Measurements from ENCODE around the gene MYO5A.

The MYO5A gene

DNA sequence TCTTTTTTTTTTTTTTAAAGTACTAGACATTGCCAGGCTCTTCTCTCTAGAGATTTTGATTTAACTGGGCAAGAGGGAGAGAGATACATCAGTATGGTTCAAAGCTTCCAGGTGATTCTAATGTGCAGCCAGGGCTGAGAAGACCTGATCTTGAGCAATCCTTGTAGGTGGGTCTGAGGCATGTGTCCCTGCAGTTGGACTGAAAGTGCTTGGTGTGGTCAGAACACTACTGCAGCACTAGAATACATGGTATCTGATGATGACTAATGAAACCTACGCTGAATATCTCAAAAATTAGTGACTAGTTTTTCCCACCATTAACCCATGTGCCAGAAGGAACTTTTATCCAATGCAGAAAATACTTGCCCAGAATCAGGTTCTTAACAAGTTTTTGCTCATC lies 198.7 kb downstream of the MYO5A start:
- peaks cover 3% of the 10 kb centered on the region for H3K79me1 ChIP-seq (replicated peaks; ENCODE audit: low read length, poor library complexity, severe bottlenecking)
- peaks cover 3 to 60% of the 10 kb centered on the region in 2 experiments for H3K36me3 ChIP-seq (ENCODE audit: control insufficient read depth in 1 of 2, insufficient read depth in 2 of 2, low read depth in 1 of 2, low read length in 2 of 2)
- H2BK15ac ChIP-seq (ENCODE audit: low read depth, poor library complexity, severe bottlenecking), result no peak overlapping the region
- no peak overlapping the region for H3K4ac ChIP-seq (ENCODE audit: low read depth in 1 of 2, low read length in 2 of 2)
- no peak overlapping the region for H2AK5ac ChIP-seq (ENCODE audit: low read length, severe bottlenecking)
- H3K27ac ChIP-seq (ENCODE audit: low read length, poor library complexity, severe bottlenecking), result no peak overlapping the region
- no peak overlapping the region for H3K4me3 ChIP-seq (ENCODE audit: insufficient read depth in 1 of 2, low read depth in 1 of 2, low read length in 2 of 2)
- H3K14ac ChIP-seq (ENCODE audit: low read length in 2 of 2), result no peak overlapping the region
- no peak overlapping the region for H2BK5ac ChIP-seq (ENCODE audit: low read depth, low read length, poor library complexity, severe bottlenecking)
- H3K9me3 ChIP-seq (ENCODE audit: control insufficient read depth, low read length), result no peaks in the 10 kb centered on the region
- H3K9ac ChIP-seq (ENCODE audit: low read length), result no peak overlapping the region
- no peak overlapping the region for H3K4me2 ChIP-seq (ENCODE audit: low read length, poor library complexity, severe bottlenecking)
- no peak overlapping the region for H2BK12ac ChIP-seq (ENCODE audit: low read length in 2 of 2)
- no peak overlapping the region for H3K23ac ChIP-seq (ENCODE audit: low read length in 2 of 2)
- no peak overlapping the region for H4K8ac ChIP-seq (ENCODE audit: low read length)
- no peaks in the 10 kb centered on the region for H3K27me3 ChIP-seq (ENCODE audit: control insufficient read depth in 1 of 2, insufficient read depth in 1 of 2, low read length in 2 of 2)
- no peak overlapping the region for H2AFZ ChIP-seq (ENCODE audit: low read depth, low read length)
- H2BK120ac ChIP-seq (ENCODE audit: low read depth, low read length), result no peak overlapping the region
- H3K18ac ChIP-seq (ENCODE audit: low read depth in 1 of 2, low read length in 2 of 2), result no peak overlapping the region
- H3K4me1 ChIP-seq (ENCODE audit: control insufficient read depth, insufficient read depth, low read depth, low read length), result peaks cover 1% of the 10 kb centered on the region
- H4K91ac ChIP-seq (ENCODE audit: low read length), result no peak overlapping the region
- no peak for DNase-seq
- 95% methylated on average over 1 of the region's 1 CpG for WGBS

DNA sequence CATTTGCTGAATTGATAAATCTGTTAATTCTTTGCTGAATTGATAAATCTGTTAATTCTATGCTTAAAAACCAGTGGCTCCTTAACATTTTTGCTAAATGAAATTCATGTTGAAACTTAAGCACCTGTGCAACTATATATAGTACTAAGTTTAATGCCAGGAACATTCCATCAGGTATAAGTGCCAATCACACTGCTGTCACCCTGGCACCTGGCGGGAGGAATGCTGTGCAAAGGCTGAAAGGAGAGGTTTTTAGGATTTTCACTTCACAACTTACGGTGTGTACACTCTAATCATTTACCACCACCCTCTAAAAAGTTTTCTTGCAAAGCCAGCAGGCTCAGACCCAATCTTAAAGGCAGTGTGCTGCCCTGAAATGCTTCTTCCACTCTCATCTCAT lies 199.5 kb downstream of the MYO5A start:
- Histone ChIP-seq H3K27ac (ENCODE audit: low read length, poor library complexity, severe bottlenecking) (no peak overlapping the region), H3K18ac (ENCODE audit: low read depth in 1 of 2, low read length in 2 of 2) (no peak overlapping the region), H3K79me1 (replicated peaks; ENCODE audit: low read length, poor library complexity, severe bottlenecking) (peaks cover 3% of the 10 kb centered on the region), H3K9ac (ENCODE audit: low read length) (no peak overlapping the region), H2BK12ac (ENCODE audit: low read length in 2 of 2) (no peak overlapping the region), H3K4me2 (ENCODE audit: low read length, poor library complexity, severe bottlenecking) (no peak overlapping the region), H3K4me1 (ENCODE audit: control insufficient read depth, insufficient read depth, low read depth, low read length) (peaks cover 1% of the 10 kb centered on the region), H3K23ac (ENCODE audit: low read length in 2 of 2) (no peak overlapping the region), H2AK5ac (ENCODE audit: low read length, severe bottlenecking) (no peak overlapping the region), H2BK120ac (ENCODE audit: low read depth, low read length) (no peak overlapping the region), H3K4ac (ENCODE audit: low read depth in 1 of 2, low read length in 2 of 2) (no peak overlapping the region), H4K8ac (ENCODE audit: low read length) (no peak overlapping the region), H3K27me3 (ENCODE audit: control insufficient read depth in 1 of 2, insufficient read depth in 1 of 2, low read length in 2 of 2) (no peaks in the 10 kb centered on the region), H3K14ac (ENCODE audit: low read length in 2 of 2) (no peak overlapping the region), H3K9me3 (ENCODE audit: control insufficient read depth, low read length) (no peaks in the 10 kb centered on the region), H2BK15ac (ENCODE audit: low read depth, poor library complexity, severe bottlenecking) (no peak overlapping the region), H2BK5ac (ENCODE audit: low read depth, low read length, poor library complexity, severe bottlenecking) (no peak overlapping the region), H2AFZ (ENCODE audit: low read depth, low read length) (no peak overlapping the region), H3K36me3 (ENCODE audit: control insufficient read depth in 1 of 2, insufficient read depth in 2 of 2, low read depth in 1 of 2, low read length in 2 of 2) (peaks cover 3 to 58% of the 10 kb centered on the region in 2 experiments), H3K4me3 (ENCODE audit: insufficient read depth in 1 of 2, low read depth in 1 of 2, low read length in 2 of 2) (no peak overlapping the region), H4K91ac (ENCODE audit: low read length) (no peak overlapping the region)
- no peak for DNase-seq
- WGBS, result 94% methylated on average over 2 of the region's 2 CpGs

DNA sequence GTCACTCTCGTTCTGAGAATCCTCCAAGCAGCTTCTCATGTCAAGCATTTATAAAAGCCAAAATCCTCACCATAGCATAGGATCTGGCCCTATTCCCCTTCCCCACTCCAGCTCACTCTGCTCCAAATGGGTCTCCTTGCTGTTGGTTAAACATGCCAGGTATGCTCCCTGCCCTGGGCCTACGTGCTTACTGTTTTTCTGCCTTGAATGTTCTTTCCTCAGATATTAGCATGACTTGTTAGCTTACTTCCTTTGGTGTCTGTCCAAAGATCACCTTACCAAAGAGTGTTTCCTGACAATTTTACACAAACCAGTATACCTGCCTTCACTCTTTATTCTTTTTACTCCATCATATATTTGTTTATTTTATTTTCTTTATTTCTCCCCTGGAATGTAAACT lies 200.0 kb downstream of the MYO5A start:
- Histone ChIP-seq H3K9ac (ENCODE audit: low read length) (no peak overlapping the region), H3K4me3 (ENCODE audit: insufficient read depth in 1 of 2, low read depth in 1 of 2, low read length in 2 of 2) (no peak overlapping the region), H3K4me1 (ENCODE audit: control insufficient read depth, insufficient read depth, low read depth, low read length) (peaks cover 1% of the 10 kb centered on the region), H4K91ac (ENCODE audit: low read length) (no peak overlapping the region), H3K79me1 (replicated peaks; ENCODE audit: low read length, poor library complexity, severe bottlenecking) (peaks cover 3% of the 10 kb centered on the region), H3K18ac (ENCODE audit: low read depth in 1 of 2, low read length in 2 of 2) (no peak overlapping the region), H3K9me3 (ENCODE audit: control insufficient read depth, low read length) (no peaks in the 10 kb centered on the region), H2BK120ac (ENCODE audit: low read depth, low read length) (no peak overlapping the region), H2AK5ac (ENCODE audit: low read length, severe bottlenecking) (no peak overlapping the region), H2BK12ac (ENCODE audit: low read length in 2 of 2) (no peak overlapping the region), H2BK5ac (ENCODE audit: low read depth, low read length, poor library complexity, severe bottlenecking) (no peak overlapping the region), H2AFZ (ENCODE audit: low read depth, low read length) (no peak overlapping the region), H4K8ac (ENCODE audit: low read length) (no peak overlapping the region), H3K23ac (ENCODE audit: low read length in 2 of 2) (no peak overlapping the region), H2BK15ac (ENCODE audit: low read depth, poor library complexity, severe bottlenecking) (no peak overlapping the region), H3K27me3 (ENCODE audit: control insufficient read depth in 1 of 2, insufficient read depth in 1 of 2, low read length in 2 of 2) (no peaks in the 10 kb centered on the region), H3K4me2 (ENCODE audit: low read length, poor library complexity, severe bottlenecking) (no peak overlapping the region), H3K14ac (ENCODE audit: low read length in 2 of 2) (no peak overlapping the region), H3K36me3 (ENCODE audit: control insufficient read depth in 1 of 2, insufficient read depth in 2 of 2, low read depth in 1 of 2, low read length in 2 of 2) (peaks cover 3 to 55% of the 10 kb centered on the region in 2 experiments), H3K4ac (ENCODE audit: low read depth in 1 of 2, low read length in 2 of 2) (no peak overlapping the region), H3K27ac (ENCODE audit: low read length, poor library complexity, severe bottlenecking) (no peak overlapping the region)
- WGBS, result 92% methylated on average over 2 of the region's 2 CpGs
- DNase-seq, result no peak

DNA sequence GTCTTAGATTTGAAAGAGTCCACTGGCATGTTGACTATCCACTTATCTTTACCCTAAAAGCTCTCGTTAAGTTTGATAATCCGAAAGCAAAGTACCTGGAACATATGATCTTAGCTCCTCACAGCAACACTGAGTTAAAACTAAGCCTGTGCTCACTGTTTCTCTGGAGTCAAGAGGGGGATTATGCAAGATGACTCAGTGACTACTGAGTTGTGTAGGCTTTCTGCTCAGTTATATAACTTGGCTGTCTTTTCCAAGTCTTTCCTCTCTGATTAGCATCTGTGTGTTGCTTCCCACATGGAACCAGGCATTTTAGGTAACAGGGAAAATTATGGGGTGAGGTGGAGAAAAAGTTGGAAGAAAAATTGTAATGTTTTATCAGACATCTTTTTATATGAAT lies 201.9 kb downstream of the MYO5A start:
- no peak overlapping the region for H4K8ac ChIP-seq (ENCODE audit: low read length)
- H3K27ac ChIP-seq (ENCODE audit: low read length, poor library complexity, severe bottlenecking), result no peak overlapping the region
- H2AFZ ChIP-seq (ENCODE audit: low read depth, low read length), result no peak overlapping the region
- H2BK120ac ChIP-seq (ENCODE audit: low read depth, low read length), result no peak overlapping the region
- H2BK5ac ChIP-seq (ENCODE audit: low read depth, low read length, poor library complexity, severe bottlenecking), result no peak overlapping the region
- no peaks in the 10 kb centered on the region for H3K9me3 ChIP-seq (ENCODE audit: control insufficient read depth, low read length)
- H3K27me3 ChIP-seq (ENCODE audit: control insufficient read depth in 1 of 2, insufficient read depth in 1 of 2, low read length in 2 of 2), result no peaks in the 10 kb centered on the region
- no peak overlapping the region for H3K18ac ChIP-seq (ENCODE audit: low read depth in 1 of 2, low read length in 2 of 2)
- H3K4me3 ChIP-seq (ENCODE audit: insufficient read depth in 1 of 2, low read depth in 1 of 2, low read length in 2 of 2), result no peak overlapping the region
- H4K91ac ChIP-seq (ENCODE audit: low read length), result no peak overlapping the region
- H3K36me3 ChIP-seq (ENCODE audit: control insufficient read depth in 1 of 2, insufficient read depth in 2 of 2, low read depth in 1 of 2, low read length in 2 of 2), result peaks cover 7 to 69% of the 10 kb centered on the region in 2 experiments
- 100% methylated on average over 2 of the region's 2 CpGs for WGBS
- no peak overlapping the region for H3K4me2 ChIP-seq (ENCODE audit: low read length, poor library complexity, severe bottlenecking)
- no peak overlapping the region for H2AK5ac ChIP-seq (ENCODE audit: low read length, severe bottlenecking)
- peak; percentile 32 for DNase-seq
- no peak overlapping the region for H3K23ac ChIP-seq (ENCODE audit: low read length in 2 of 2)
- H3K14ac ChIP-seq (ENCODE audit: low read length in 2 of 2), result no peak overlapping the region
- no peak overlapping the region for H3K4ac ChIP-seq (ENCODE audit: low read depth in 1 of 2, low read length in 2 of 2)
- no peak overlapping the region for H2BK12ac ChIP-seq (ENCODE audit: low read length in 2 of 2)
- H3K79me1 ChIP-seq (replicated peaks; ENCODE audit: low read length, poor library complexity, severe bottlenecking), result peaks cover 3% of the 10 kb centered on the region
- H2BK15ac ChIP-seq (ENCODE audit: low read depth, poor library complexity, severe bottlenecking), result no peak overlapping the region
- peak overlapping the region; percentile 12 for H3K9ac ChIP-seq (ENCODE audit: low read length)
- H3K4me1 ChIP-seq (ENCODE audit: control insufficient read depth, insufficient read depth, low read depth, low read length), result peaks cover 1% of the 10 kb centered on the region

All from mesenchymal stem cell (in vitro differentiated cells and primary cell).